ENCODE measurements around the gene ST3GAL2.

Gene ST3GAL2

DNA sequence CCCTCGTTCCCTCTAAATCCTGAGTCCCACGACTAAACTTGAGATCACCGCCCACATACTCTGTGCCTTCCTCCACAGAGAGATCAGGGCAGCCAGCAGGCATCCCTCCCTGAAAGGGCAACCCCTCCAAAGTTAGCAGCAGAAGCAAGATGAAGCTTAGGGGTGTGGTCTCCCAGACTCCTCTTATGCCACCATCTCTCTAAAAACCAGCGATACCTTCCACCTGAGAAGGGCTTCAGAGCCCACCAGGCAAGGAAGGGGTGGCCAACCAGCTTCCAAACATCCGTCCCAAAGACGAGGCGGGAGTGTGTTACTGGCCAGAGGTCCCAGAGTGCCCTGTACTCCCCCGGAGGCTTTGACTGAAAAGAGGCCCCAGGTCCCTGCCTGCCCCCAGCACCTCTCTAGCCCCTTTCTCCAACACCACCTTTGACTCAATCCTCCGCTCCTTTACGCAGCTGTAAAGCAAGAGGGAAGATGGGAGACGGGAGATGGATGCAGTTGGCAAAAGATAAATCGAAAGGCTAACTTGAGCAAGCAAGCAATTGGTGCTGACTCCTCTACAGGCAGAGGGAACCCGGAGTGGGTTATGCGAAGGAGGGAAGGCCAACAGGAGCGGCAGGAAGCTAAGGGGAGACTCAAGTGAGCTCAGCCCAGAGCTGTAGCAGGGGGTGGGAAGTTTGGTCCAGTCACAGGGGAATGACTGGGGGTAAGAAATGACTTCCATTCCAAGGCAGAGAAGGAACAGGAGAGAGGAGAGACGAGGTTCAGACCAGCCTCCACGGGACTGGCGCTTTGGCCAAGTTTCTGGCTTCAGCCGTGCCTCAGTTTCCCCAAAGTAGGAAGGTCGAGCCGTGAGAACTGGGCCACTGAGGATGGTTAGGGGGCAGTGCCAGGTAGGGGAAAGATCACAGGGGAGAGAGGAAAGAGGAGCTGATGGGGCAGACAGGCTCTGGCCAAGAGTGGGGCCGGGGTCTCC is 1.0 kb downstream of the ST3GAL2 start:
- DNase-seq (ENCODE audit: low spot score): peak; percentile 52

DNA sequence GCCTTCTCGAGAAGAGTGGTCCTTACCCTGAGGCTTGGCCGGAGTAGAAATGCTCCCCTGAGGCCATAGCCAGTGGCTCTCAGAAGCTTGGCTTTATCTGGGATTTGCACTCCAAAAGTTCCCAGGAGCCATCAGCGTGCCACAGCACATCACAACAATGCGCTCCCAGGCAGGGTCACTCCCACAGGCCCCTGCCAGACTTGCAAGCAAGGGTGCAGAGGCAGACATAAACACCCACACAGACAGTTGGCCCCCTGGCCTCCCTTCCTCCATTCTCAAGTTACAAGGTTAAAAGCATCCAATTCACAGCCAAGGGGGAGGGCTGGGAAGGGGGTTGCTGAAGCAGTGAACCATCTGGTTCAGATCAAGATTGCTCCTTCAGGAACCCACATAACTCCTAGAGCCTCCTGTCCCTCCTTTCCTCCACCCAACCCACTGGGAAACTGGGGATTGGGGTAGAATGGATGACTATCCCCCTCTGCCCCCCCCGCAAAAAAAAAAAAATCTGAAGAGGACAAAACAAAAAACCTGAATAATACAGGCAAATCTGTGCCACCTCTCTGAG is 1.8 kb downstream of the ST3GAL2 start:
- DNase-seq (ENCODE audit: low spot score): no peak

DNA sequence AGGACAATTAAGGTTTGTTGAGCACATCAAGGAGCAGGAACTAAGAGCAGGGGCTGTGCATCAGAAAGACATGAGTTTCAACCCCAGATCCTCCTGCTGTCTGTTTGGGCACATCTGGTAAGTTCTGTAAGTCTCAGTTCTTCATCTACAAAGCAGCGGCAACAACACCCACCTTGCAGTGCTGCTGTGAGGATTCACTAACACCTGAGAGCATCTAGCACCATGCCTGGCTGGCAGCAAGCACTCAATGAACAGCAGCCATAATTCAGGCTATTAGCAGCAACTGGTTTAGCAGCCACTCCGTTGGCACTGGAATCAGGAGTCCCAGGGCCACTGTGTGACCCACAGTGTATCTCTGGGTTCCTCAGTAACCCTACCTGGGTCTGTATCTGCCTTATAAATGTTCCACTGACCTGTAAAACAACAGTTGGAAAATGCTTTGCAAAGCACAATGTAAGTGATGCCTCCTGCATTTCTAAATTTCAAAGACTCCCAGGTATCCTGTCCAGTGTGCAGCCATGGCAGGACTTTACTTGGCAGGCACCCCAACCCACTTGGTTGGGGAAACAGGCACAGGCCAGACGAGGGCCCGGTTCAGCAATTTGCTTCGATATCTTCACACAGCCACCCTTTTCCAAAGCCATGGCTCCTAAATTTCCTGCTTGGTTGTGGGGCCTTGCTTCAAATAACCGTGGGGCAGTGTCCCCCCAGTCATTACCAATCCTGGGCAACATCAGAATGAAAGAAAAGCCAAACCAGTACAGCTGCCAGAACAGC is 4.2 kb downstream of the ST3GAL2 start:
- DNase-seq (ENCODE audit: low spot score): no peak

DNA sequence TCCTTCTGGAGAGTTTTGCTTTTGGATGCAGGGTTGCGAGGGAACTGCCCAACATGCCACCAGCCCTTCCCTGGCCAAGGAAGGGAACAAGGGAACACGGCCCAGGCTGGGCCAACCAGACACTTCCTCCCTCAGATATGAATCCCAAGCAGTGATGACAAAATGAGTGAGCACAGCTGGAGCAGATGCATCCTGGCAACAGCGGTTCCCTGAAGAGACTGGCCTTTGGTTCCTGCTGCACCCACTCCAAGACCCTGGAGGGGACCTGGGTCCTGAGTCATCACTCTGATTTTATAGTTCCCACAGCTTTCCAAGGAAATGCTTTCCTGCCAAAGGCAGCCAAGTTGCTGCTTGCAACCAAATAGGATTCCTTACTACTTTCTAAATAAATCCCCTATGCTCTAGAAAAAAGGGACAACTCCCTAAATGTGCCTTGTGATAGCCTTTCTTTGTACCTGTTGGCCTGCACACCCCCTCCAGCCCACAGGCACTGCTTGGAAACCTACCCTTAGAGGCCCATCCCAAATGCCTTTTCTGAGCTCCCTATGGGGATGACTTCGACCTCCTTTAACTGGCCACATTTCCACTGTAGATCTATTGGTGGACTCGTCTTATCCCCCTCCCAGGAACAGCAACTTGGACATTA is 5.3 kb downstream of the ST3GAL2 start:
- peak; percentile 37 for DNase-seq (ENCODE audit: low spot score)

DNA sequence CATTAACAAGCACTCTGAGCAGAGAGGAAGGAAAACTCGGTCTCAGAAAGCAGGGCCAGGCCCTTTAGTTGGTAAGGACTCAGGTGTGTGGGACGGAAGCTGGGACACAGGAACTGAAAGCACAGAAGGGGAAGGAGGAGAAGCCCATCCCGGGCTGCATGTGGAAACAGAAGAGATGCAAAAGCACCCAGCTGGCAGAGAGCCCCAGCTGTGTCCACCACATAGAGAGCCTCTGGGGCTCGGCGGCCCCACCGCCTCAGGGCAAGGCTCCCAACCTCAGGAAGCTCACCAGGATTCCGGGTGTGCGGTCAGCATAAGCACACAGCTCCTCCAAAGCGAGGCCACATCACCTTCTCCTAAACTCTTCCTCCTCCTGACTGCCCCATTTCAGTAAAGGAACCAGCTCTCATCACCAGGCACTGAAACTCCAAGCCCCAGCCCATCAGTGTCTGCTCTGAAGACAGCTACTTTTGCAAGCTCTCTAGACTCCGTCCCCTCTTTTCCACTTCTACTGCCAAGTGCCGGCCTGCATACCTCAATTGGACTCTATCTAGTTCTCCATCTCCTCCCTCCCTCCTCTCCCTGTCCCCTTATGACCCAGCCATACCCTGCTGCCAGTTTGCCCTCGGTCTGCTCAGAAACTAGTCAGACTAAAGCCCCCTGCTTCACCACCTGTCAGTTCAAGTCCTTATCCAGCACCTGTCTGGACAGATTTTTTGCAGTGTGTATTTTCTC is 6.0 kb downstream of the ST3GAL2 start:
- DNase-seq (ENCODE audit: low spot score): peak; percentile 31

DNA sequence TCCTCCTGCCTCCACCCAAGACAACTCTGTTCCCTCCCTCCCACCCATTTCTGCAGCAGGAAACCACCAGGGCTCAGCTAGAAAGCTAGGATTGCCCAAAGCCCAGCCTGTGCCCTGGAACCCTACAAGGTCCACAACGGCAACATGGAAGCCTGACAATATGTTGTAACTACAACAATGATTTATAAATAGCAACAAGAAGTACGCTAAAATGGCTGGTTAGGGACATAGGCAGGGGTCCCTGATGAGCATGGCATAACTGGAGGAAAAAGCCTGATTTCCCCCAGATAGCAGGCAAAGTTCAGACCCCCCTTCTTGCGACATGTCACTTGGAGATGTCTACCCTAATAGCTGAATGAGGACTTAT is 6.6 kb downstream of the ST3GAL2 start:
- no peak for DNase-seq (ENCODE audit: low spot score)

DNA sequence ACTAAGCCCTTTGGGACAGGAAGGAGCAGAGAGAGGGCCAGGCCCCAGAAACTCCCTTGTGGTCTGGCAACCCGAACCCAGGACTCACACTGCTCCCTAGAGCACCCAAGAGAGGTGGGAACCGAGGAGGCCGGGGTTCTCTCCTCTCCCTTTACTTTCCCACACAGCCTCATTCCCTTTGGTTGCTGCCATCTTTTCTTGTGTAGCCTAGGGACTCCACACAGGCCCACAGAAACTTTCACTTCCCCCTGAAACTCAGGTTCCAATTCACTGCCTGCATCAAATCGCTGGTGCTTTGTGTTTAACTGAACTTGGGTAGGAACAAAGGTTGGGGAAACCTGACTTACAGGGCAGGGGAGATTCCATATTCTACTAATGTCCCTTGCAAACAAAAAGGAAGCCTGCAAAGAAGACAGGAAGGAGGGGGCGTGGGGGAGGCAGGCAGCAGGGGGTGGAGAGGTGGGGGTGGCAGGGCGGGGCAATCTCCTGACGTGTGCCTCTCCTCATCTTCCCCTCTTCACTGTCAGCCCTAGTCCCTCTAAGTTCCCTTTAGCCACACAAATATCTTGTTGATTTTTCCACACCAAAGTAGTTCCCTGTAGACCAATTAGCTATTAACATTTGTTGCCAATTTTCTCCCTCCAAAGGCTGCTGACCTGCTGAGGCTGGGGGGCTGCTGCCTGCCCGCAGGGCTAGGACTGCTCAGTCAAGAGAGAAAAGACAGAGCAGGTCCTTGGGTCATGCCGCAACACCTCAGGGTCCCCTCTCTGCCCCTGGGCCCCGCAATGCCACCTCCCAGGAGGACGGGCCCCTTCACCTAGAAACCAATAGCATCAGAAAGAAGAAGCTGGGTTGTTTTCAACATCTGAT is 8.0 kb downstream of the ST3GAL2 start:
- peak; percentile 56 for DNase-seq (ENCODE audit: low spot score)

DNA sequence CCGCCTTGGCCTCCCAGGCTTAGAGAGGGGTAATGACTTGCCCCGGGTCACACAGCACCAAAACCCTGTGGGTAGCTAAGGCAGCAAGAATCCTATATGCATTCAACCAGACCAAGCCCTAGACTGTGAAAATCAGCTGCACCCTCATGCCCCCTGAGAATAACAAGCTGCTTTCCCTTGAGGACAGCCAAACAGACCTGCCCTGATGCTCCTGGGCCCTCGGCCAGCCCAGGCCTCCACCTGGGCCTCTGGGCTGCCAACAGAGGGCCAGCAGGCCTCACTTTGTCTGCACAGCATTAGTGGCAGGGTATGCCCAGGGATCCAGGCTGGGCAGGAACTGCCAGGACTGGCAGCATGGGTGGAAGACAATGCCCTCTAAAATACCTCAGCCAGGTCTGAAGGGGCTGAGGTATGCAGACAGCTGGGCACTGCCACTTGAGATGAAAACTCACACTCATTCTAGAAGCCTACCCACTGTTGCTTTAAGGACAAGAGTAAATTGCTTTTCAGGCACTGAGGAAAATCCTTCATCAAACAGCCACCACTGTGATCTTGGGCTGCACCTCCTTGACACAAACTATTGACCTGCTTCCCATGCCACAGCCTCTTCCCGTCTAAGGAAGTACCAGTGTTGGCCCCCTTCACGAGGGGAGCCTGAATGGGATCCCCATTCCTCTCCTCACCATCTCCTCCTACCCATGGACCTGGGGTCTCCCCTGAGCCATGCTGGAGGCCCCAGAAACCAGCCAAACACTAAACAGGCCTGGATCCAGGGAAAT is 8.8 kb downstream of the ST3GAL2 start:
- no peak for DNase-seq (ENCODE audit: low spot score)

DNA sequence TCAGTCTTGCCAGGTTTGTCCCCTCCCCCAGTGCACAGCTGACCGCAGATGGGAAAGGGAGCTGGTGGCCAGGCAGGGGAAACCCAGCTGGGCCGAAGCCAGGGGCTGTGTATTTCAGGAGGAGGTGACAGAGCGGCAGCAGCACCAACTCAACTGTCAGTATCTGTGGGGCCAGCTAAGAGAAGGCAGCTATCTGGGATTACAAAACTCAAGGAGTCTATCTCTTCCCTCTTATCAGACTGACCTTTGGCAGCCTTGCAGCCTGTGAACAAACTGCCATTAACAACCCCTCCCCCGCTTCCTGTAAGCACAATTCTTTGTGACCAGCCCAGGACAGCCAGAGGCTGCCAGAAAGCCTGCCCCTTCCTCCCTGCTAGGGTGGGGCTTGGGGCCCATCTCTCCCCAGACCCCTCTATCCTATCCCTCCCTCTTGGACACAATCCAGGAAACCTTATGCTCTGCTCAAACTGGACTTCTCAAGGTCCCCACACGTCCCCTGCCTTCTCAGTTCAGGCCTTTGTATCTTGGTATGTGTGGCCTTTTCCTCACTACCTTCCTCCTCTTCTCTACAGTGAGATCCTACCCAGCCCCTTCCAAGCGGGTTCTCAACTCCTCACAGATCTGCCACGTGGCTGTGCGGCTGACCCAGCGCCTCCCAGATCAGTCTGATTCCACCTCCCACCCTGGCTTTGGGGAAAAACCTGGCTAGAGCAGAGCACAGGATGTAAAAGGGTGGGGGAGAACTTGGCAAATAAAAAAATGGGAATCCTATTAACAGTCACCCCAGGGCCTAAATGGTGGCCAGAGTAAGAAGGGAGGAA is 10.5 kb downstream of the ST3GAL2 start:
- peak; percentile 98 for DNase-seq (ENCODE audit: low spot score)

DNA sequence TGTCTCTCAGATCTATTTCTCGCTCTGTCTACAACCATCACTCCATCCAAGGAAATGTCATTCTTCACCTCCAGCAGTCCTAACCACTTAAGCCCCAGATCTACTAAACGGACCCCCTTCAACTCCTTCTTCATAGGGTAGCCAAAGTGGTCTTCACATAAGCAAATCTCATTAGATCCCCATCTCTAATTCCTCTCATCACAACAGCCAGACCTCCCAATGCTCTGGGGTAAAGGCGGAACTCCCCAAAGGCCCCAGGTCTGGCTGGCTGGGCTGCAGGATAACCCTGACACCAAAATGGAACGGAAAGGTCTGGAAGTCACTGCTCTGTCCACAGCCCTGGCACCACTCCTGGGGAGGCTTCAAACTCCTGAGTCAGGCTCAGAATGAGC is 11.1 kb downstream of the ST3GAL2 start:
- no peak for DNase-seq (ENCODE audit: low spot score)

DNA sequence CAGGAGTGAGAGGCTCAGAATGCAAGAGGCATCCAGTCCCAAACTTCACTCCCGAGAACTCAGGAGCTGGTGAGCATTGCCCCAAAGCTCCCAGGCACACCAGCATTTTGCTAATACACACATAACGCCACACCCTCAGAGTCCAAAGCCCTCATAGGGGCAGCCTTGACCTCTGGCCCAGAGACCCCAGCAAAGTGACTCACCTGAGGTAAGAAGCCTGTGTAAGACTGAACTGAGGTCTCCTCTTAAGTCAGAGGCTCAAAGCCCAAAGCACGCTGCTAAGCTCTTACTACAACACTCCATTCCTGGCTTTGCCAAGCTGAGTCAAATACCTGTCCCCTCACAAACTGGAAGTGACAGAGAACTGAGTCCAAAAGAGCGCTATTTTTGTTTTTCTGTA is 16.4 kb downstream of the ST3GAL2 start:
- no peak for DNase-seq (ENCODE audit: low spot score)

DNA sequence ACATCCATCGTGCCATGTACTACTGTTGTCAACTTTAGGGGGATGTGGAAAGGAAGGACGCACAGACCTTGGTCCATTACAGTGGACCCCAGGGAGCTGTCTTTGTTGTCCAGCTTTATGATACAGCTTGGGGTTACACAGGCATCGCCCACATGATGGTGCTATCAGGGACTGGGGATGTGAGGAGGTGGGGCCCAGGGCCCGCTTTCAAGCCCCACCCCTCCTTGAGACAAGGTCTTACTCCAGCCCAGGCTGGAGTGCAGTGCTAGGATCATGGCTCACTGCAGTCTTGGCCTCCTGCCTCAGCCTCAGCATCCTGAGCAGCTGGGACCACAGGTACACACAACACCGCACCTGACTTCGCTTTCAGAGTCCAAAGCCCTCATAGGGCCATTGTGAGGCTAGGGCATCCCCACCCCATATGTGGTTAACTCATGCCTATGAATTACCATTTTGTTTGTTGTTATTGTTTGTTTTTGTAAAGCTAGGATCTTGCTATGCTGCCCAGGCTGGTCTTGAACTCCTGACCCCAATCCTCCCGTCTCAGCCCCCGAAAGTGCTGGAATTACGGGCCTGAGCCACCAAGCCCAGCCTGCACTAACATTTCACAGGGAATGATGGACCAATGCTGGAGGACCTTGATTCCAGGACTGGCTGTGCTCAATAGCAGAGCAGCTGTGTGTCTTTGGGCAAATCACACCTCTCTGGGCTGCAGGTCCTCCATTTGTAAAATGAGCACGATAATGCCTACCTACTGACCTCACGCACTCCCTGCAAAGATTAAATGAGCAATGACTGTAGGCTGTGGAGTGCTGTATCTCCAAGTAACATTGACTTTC is 17.2 kb downstream of the ST3GAL2 start:
- DNase-seq (ENCODE audit: low spot score): no peak

DNA sequence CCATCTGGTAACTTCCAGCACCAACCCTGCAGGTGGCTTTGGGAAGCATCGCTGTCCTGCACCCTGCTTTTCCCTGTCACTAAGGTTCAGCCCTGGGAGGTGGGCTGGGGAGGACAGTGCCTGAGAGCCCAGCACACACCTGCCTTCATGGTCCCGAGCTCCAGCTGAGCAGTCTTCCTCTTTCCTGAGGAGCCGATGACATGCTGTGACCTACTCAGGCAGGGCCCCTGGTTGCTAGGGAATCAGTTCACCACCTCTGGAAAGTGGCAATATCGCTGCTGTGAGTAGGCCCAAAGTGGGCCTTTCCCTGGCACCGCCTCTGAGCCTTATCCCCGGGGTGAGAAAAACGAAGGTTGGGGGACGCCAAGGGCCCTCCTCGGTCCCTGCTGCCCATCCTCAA is 17.9 kb downstream of the ST3GAL2 start:
- DNase-seq (ENCODE audit: low spot score): no peak

DNA sequence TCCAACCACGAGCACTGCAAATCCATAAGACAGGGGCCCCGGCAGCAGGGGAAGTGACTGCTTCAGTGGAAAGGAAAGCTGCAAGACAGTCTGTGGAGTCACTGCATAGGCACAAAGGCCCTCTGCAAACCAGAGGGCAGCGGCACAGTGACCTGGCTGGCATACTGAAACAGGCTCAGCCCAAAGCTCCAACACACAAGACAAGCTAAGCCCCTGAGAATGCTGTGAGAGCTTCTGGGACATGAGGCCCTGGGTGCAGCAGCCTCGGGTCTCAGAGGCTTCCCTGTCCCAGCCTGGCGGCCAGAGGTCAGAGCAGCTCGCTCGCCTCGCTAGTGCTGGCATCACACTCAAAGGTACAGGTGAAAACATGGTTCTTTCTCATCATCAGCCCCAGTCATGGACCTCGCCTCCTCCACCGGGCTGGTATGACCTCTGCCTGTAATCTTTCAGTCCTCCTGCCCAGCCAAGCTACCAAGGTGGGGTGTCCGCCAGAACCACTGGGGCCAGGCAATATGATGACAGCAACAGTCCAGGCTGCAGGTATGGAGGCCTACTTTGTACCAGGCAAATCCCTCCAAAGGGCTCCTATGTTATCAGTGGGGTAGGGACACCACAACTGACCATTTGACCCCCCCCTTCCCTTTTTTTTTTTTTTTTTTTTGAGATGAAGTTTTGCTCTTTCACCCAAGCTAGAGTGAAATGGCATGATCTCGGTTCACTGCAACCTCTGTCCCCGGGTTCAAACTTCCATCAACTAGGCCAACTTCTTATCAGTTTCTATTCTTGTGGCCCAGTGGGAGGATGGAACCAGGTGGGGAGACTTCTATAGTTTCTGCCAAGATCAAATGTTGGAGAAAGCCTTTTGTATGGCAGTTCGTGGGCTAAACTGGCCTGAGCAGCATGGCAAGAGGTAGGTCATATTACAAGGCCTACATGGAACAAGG is 19.2 kb downstream of the ST3GAL2 start:
- DNase-seq (ENCODE audit: low spot score): no peak

DNA sequence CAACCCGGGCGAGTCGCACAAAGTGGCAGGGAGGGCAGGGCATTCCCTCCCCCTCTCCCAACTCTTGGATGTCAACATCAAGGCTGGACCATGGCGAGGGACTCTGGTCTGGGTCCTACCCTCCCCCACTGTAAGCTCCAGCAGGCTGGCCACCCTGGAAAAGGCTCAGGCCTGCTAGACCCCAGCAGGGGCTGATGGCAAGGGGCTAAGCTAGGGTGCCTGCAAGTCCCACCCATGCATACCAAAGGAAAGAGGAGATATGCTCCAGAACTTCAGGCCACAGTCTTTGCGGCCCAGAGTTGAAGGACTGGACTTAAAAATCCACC is 19.9 kb downstream of the ST3GAL2 start:
- no peak for DNase-seq (ENCODE audit: low spot score)

DNA sequence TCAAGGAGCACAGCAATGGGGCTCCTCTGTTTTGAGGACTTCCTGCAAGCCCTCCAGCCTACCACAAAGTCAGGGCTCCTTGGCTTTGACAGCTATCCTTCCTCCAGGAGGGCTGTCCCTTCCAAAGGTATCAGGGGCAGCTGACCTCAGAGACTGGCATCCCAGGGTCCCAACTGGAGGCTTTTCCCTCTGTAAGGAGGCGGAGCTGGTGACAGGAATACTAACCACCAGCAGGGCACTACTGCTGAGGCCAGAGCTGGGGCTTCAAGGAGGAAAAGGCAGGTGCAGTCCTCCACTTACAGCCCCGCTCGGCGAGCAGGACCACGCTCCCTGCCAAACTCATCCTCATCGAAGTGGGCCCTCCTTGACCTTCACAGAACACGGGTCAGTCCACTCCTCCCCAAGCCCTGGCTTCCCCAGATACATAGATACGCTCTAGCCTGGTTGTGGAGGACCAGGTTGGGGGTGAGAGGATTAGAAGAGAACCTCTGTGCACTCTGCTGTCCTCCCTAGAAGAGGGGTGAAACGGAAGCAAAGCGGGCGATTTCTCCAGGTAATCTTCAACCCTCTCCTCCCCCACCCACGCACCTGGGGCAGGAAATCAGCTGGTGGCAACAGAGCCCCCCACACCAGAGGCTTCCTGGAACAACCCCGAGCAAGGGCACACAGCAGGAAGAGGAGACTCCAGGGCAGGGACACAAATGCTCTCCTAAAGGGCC is 20.5 kb downstream of the ST3GAL2 start:
- no peak for DNase-seq (ENCODE audit: low spot score)

Data from kidney tubule cell (primary cell).